Chondrocyte (in vitro differentiated cells): ENCODE data around the gene LRCH1. TPM values are rescaled to one million over a fixed set of nuclear protein-coding genes. Genes with fewer than 3 reads are reported as not detected.

Experiments
- DNase-seq: peaks from one replicate; pipeline ENCODE4 v3.0.0; 2021; ENCODE audit warnings: mixed read lengths, low spot score
- H3K27ac Mint-ChIP-seq: one replicate; pipeline ENCODE4 v1.8.0; 2021; ENCODE audit warnings: mild to moderate bottlenecking, moderate library complexity, mixed read lengths; ENCODE audit not compliant: unreplicated experiment
- H3K27me3 Mint-ChIP-seq: 2 replicates; pipeline ENCODE4 v1.8.0; 2021; ENCODE audit warnings: low read depth, mixed read lengths
- H3K36me3 Mint-ChIP-seq: 2 replicates; pipeline ENCODE4 v1.8.0; 2021; ENCODE audit warnings: low read depth, mixed read lengths
- H3K4me1 Mint-ChIP-seq: 2 replicates; pipeline ENCODE4 v1.8.0; 2021; ENCODE audit warnings: low read depth, mild to moderate bottlenecking, mixed read lengths
- H3K4me3 Mint-ChIP-seq: one replicate; pipeline ENCODE4 v1.8.0; 2021; ENCODE audit warnings: mild to moderate bottlenecking, moderate library complexity, mixed read lengths; ENCODE audit not compliant: unreplicated experiment
- H3K9me3 Mint-ChIP-seq: 2 replicates; pipeline ENCODE4 v1.8.0; 2021; ENCODE audit warnings: low read depth, mixed read lengths
- CTCF ChIP-seq: fragments of 200-600 bp; sonication (generic); IDR thresholded peaks from 2 replicates; pipeline ENCODE4 v1.5.0; 2021; ENCODE audit warnings: antibody characterized with exemption, mild to moderate bottlenecking, moderate library complexity
- total RNA-seq: library from RNA; stranded (reverse); gene quantifications from 3 replicates; pipeline ENCODE4 v1.2.1, GENCODE V29; 2021

LRCH1 gene
- total RNA-seq, 1 donor from 2014 or later = 14.4 TPM

DNA sequence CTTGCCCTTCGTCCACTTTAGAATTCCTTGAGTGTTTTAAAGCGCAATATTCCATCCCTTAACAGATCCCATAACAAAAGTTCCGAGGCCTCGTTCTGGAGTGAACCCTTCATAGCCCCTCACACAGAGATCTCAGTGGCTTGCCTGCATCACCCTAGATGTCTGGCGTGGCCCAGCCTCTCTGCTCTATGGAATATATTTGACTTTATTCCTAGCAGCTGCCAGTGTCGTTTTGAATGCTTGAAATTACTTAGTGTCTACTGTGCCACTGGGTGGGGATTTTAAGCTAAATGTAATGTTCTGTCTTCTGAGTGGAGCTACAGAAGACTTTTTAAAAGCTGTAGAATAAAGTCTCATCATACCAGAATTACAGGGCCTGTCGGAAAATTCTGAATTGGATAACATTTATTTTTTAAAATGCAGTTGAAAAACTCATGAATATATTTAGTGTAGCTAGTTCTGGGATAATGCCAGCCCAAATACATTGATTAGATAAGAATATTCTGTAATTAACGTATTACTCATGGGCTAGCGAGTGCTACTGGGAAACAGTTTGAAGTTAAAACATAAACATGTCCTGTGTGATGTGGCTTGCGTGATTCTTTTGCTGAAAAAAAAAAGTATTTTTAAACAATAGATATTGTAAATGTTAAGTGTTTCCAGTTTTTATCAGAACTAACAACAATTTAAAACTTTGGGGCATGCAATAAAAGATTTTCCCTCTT lies 132.2 kb downstream of the LRCH1 start:
- H3K27ac Mint-ChIP-seq = peak overlapping the region; percentile 18
- TF ChIP-seq CTCF = no peak
- H3K4me3 Mint-ChIP-seq = no peak overlapping the region
- H3K4me1 Mint-ChIP-seq = peaks cover 39% of the 10 kb centered on the region
- no peak for DNase-seq
- H3K36me3 Mint-ChIP-seq = peaks cover 6% of the 10 kb centered on the region
- H3K27me3 Mint-ChIP-seq = no peaks in the 10 kb centered on the region
- no peaks in the 10 kb centered on the region for H3K9me3 Mint-ChIP-seq

- no peak for DNase-seq
- no peaks in the 10 kb centered on the region for H3K27me3 Mint-ChIP-seq
- H3K27ac Mint-ChIP-seq = no peak overlapping the region
- no peaks in the 10 kb centered on the region for H3K9me3 Mint-ChIP-seq
- peaks cover 39% of the 10 kb centered on the region for H3K4me1 Mint-ChIP-seq
- peaks cover 6% of the 10 kb centered on the region for H3K36me3 Mint-ChIP-seq
- no peak for TF ChIP-seq CTCF
- H3K4me3 Mint-ChIP-seq = no peak overlapping the region
Observed at GRCh38 chr13:46686171-46686570, 133.2 kb downstream of the LRCH1 start.

GRCh38 chr13:46687810-46688209 lies 134.8 kb downstream of the LRCH1 start:
- Mint-ChIP-seq H3K27me3 (no peaks in the 10 kb centered on the region), H3K4me1 (peaks cover 39% of the 10 kb centered on the region), H3K9me3 (no peaks in the 10 kb centered on the region), H3K36me3 (peaks cover 12% of the 10 kb centered on the region), H3K4me3 (no peak overlapping the region), H3K27ac (no peak overlapping the region)
- no peak for DNase-seq
- TF ChIP-seq CTCF = no peak

DNA sequence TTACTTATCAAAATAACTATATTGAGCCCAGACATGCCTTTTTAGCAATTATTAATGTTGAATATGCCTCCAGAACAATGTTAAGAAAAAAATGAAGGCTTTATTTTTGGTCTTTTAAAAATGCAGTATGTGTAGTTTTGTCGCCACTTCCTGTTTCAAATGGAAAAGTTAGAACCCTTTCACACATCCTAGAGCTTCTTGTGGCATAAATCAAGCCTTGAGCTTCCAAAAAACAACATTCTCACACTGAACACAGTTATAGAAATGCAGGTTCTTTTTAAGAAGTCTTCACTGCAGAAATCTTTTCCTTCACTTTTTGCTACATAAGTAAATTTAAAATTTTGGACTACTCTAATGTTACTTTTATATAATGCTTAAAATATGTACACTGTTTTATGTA lies 135.3 kb downstream of the LRCH1 start:
- peaks cover 39% of the 10 kb centered on the region for H3K4me1 Mint-ChIP-seq
- no peaks in the 10 kb centered on the region for H3K27me3 Mint-ChIP-seq
- no peaks in the 10 kb centered on the region for H3K9me3 Mint-ChIP-seq
- DNase-seq = no peak
- TF ChIP-seq CTCF = no peak
- no peak overlapping the region for H3K4me3 Mint-ChIP-seq
- H3K27ac Mint-ChIP-seq = peak overlapping the region; percentile 8
- peaks cover 13% of the 10 kb centered on the region for H3K36me3 Mint-ChIP-seq

- H3K36me3 Mint-ChIP-seq = peaks cover 37% of the 10 kb centered on the region
- no peaks in the 10 kb centered on the region for H3K4me1 Mint-ChIP-seq
- no peaks in the 10 kb centered on the region for H3K9me3 Mint-ChIP-seq
- H3K4me3 Mint-ChIP-seq = no peak overlapping the region
- H3K27ac Mint-ChIP-seq = no peak overlapping the region
- no peak for DNase-seq
- H3K27me3 Mint-ChIP-seq = no peaks in the 10 kb centered on the region
- no peak for TF ChIP-seq CTCF
Observed at GRCh38 chr13:46698014-46698413, 145.0 kb downstream of the LRCH1 start.
